NOMO-1 (cell line): ENCODE measurements around the gene HPRT1.
"Not testable (repeated sequence)": the region's sequence is repeated elsewhere in the genome, so short reads cannot be mapped to it uniquely, and the experiment has no call there.

ENCODE experiments used
- DNase-seq, 2 experiments: peaks; one replicate each; lab custom pipeline; 2025; ENCODE audit not compliant: unreplicated experiment in 2 of 2; lab: John Stamatoyannopoulos, UW

HPRT1 gene, protein sequence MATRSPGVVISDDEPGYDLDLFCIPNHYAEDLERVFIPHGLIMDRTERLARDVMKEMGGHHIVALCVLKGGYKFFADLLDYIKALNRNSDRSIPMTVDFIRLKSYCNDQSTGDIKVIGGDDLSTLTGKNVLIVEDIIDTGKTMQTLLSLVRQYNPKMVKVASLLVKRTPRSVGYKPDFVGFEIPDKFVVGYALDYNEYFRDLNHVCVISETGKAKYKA

GRCh38 chrX:134460005-134460861 lies at the start of gene HPRT1:
Gene HPRT1, plus strand, starts transcription at chrX:134460165. Its CDS starts 147 bp downstream, at chrX:134460312.
- peak; percentile 61 to 67 for DNase-seq

DNA sequence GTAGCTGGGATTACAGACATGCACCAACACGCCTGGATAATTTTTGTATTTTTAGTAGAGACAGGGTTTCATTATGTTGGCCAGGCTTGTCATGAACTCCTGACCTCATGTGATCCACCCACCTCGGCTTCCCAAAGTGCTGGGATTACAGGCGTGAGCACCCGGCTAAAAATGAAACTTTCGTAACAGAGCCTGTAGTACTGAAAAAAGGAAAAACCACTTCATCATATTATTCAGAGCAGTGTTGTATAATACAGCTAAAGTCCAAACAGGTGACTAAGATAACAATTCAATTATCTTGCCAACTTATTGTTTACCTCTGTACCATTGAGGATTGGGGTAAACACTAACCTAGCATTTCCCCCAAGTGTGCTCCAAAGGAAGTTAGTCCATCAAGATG lies 43.9 kb upstream of the HPRT1 start:
- DNase-seq, result no peak

DNA sequence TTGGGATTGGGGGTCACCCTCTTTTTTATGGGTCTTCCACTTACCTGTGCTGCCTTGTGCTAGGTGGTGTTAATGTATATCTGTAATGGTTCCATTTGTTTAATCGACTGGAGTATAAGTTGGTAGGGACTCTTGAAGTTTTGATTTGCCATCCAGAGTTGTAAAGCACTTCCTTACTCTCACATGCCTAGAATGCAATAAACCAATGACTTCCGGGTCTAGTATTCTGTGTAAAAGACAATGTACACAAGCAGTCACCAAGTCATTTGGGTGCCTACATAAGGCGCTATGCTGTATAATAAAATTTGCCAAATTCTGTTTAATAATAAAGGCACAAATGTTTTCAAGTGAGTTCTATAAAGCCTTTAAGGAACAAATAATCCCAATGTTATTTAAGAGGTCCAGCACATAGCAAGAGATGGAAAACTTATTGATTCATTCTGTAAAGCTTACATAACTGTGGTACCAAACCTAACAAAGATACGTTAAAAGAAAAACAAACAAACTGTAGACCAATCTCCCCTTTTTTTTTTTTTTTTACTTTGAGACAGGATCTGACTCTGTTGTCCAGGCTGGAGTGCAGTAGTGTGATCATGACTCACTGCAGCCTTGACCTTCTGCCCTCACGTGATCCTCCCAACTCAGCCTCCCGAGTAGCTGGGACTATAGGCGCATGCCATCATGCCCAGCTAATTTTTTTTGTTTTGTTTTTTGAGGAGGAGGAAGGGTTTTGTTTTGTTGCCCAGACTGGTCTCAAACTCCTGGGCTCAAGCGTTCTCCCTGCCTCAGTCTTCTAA lies 41.5 kb upstream of the HPRT1 start:
- DNase-seq, result no peak

DNA sequence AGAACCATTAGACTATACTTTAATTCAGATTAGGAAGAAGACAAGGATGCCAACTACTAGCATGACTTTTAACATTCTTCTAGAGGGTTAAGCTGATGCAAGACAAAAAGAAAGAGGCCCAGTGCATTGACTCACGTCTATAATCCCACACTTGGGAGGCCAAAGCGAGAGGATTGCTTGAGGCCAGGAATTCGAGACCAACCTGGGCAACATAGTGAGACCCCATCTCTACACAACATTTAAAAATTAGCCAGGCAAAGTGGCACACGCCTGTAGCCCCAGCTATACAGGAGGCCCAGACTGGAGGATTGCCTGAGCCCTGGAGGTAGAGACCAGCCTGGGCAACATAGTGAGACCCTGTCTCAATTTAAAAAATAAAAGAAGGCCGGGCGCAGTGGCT lies 40.2 kb upstream of the HPRT1 start:
- no peak for DNase-seq

- DNase-seq, result no peak
These were observed 36.4 kb upstream of the HPRT1 start for GRCh38 chrX:134423606-134424005.

DNA sequence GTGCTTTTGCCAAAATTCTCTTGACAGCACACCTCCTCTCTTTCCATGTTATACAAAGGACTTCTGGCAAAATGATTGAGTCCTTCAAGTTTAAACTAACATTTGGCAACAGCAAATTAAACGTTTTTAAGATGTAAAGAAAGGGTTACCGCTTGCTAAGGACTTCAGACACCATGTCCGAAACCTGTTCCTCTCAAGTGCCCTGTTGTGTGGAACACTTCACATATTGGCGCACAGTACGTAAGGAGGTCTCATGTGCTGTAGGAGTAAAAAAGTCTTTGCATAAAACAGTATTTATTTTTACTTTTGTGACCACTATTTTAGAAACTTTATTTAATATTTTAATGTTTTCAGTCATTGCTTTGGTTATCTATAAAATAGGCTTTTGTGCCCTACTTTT lies 33.7 kb upstream of the HPRT1 start:
- DNase-seq, result no peak

DNA sequence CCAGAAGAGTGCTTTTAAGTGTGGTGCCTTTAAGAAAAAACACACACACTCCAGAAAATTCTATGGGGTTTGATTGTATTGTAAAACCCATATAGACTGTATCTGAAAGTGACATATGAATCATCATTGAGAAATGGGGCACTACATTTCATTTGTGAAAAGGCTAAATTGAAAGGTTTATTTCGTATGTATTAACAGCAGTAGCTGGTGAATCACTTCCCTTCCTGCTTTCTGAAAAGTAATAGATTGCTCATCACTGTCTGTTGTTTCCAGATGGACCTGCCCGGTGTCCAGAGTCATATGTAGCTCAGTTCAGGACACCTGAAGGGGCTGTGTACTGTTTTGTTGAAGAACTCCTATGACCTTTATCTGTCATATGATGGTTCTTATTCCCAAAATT lies 28.1 kb upstream of the HPRT1 start:
- no peak for DNase-seq

- DNase-seq, result no peak
These were observed 24.1 kb upstream of the HPRT1 start for GRCh38 chrX:134435894-134436293.

DNA sequence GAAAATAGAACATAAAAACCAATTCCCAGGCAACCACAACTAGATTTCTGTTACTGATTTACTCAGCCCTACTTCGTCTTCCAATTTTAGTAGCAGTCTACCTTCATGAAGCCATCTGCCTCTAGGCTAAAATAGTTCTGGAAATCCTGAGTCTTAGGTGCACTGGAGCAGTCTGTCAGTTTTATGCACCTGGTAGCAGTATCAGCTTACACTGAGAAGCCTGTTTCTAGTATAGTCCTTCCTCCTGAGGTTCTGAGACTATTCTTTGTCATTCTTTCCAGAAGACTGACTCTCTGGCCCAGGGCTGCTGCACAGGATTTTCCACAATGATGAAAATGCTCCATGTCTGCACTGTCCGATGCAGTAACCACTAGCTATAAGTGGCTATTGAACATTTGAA lies 16.9 kb upstream of the HPRT1 start:
- DNase-seq, result no peak

DNA sequence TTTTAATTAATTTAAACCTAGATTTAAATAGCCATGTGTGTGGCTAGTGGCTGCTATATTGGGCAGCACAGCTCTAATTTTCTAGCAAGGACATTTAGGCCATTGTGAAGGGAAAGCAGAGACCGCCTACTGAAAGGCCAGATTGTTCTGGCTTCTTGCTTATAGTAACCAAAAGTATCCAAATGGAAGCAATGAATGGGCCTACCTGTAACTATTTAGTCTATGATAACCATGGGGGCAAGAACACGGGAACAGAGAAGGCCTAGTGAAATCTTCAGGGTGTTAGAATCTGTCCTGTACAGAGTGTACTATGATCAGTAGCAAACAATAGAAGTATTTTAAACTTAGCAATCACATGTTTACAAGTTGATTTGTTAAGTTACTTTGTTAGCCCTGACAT lies 16.5 kb upstream of the HPRT1 start:
- DNase-seq, result no peak

DNA sequence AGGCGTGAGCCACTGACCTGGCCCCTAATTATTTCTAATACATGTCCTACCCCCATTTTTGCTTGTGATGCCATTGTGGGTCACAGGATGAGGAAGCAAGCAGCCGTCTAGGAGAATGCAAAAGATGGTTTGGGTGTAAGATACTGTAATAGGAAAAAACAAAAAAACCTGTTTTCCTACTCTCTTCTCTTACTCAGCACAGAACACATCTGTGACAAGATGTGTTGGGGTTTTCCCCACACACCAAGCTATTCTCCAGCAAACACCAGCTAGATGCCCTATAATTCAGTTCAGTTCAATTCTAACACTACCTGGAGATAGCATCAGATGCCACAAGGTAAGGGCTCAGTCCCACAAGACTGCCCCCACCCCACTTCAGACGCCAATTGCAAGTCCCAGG lies 15.3 kb upstream of the HPRT1 start:
- no peak for DNase-seq

DNA sequence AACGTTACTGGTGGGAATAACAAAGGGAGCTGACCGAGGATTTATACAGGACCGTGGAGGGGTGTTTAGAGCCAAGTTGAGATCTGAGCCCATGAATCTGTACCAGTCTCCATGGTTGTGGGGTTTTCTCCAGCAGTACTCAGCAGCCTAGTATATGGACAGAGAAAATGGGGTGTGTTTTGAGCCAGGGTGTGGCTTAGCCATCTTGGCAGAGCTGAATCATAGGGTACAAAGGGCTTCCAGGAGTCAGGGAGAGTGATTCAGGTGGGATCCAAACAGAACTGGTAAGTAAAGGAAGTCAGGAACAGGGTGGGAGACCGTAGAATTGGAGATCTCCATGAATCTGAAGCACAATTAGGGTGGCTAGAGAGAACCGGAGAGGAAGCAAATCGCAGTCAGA lies 7.4 kb upstream of the HPRT1 start:
- no peak for DNase-seq

- no peak for DNase-seq
These were observed 6.3 kb upstream of the HPRT1 start for GRCh38 chrX:134453631-134454030.

GRCh38 chrX:134454506-134454905 lies 5.5 kb upstream of the HPRT1 start:
- no peak for DNase-seq

DNA sequence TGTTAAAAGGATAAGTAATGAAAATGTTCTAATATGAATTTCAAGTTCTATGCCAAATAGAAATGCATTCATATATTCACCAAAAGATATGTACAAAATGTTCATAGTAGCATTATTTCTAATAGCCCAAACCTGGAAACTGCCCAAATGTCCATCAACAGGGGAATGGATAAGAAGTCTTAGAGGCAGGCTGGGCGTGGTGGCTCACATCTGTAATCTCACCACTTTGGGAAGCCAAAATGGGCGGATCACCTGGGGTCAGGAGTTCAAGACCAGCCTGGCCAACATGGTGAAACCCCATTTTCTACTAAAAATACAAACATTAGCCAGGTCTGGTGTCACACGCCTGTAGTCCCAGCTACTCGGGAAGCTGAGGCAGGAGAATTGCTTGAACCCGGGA lies 2.3 kb upstream of the HPRT1 start:
- no peak for DNase-seq

- DNase-seq, result no peak
These were observed 321 bp upstream of the HPRT1 start for GRCh38 chrX:134459683-134460004.

GRCh38 chrX:134460862-134461220 lies 876 bp downstream of the HPRT1 start:
- DNase-seq, result no peak

GRCh38 chrX:134461437-134461836 lies 1.5 kb downstream of the HPRT1 start:
- DNase-seq, result no peak

- DNase-seq, result no peak
These were observed 3.0 kb downstream of the HPRT1 start for GRCh38 chrX:134462927-134463326.

DNA sequence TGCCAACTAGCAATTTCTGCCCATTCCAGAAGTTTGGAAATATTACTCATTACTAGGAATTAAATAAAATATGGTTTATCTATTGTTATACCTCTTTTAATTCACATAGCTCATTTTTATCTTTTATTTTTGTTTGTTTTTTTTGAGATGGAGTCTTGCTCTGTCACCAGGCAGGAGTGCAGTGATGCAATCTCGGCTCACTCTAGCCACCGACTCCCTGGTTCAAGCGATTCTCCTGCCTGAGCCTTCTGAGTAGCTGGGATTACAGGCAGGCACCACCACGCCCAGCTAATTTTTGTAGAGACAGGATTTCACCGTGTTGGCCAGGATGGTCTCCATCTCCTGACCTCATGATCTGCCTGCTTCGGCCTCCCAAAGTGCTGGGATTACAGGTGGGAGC lies 4.5 kb downstream of the HPRT1 start:
- not testable (repeated sequence) for DNase-seq

DNA sequence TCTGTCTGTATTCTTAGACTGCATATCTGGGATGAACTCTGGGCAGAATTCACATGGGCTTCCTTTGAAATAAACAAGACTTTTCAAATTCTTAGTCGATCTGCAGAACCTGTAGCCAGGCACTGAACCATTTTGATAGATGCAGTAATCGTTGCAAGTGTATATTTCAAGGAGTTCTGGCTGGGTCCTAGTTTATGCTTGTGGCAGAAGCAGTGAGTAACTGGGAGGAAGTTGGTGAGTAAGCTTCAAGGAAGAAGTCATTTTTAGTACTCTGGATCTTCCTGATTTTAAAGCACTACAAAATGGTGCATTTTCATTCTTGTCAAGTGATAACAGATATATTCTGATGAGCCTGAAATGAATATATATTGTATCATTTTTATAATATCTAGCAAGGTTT lies 9.5 kb downstream of the HPRT1 start:
- DNase-seq, result peak in 1 of 2 experiments; percentile 22

DNA sequence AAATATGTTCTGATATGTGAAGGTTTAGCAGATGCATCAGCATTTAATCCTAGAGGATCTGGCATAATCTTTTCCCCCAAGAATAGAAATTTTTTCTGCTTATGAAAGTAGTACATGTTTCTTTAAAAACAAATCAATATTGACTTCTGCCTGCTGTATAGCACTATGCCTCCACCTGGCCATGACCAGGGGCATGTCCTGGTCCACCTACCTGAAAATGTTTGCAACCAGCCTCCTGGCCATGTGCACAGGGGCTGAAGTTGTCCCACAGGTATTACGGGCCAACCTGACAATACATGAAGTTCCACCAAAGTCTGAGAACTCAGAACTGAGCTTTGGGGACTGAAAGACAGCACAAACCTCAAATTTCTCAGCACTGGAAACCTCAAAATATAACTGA lies 10.0 kb downstream of the HPRT1 start:
- DNase-seq, result no peak
